H9 (cell line): ENCODE data around the gene WNT9A. TPM values are rescaled to one million over a fixed set of nuclear protein-coding genes. Genes with fewer than 3 reads are reported as not detected.

Experiments used
- DNase-seq: peaks from one replicate; pipeline ENCODE4 v3.0.0-alpha.2; 2017
- H2AFZ ChIP-seq: one replicate; pipeline ENCODE4 v1.6.1; 2013; ENCODE audit warnings: mild to moderate bottlenecking, low read length, control low read depth, moderate library complexity
- H2AK5ac ChIP-seq: 2 replicates; pipeline ENCODE4 v1.6.1; 2013; ENCODE audit warnings: low read length, control low read depth, mixed read lengths; ENCODE audit not compliant: insufficient read length
- H2BK120ac ChIP-seq: one replicate; pipeline ENCODE4 v1.6.1; 2013; ENCODE audit warnings: low read depth, mild to moderate bottlenecking, low read length, control low read depth, inconsistent platforms; ENCODE audit not compliant: poor library complexity, severe bottlenecking
- H2BK12ac ChIP-seq: 2 replicates; pipeline ENCODE4 v1.6.1; 2013; ENCODE audit warnings: low read length, control low read depth, mixed read lengths, low read depth; ENCODE audit not compliant: insufficient read length
- H2BK15ac ChIP-seq: 2 replicates; pipeline ENCODE4 v1.6.1; 2013; ENCODE audit warnings: low read depth, low read length, control low read depth
- H2BK20ac ChIP-seq: one replicate; pipeline ENCODE4 v1.6.1; 2013; ENCODE audit warnings: low read depth, mild to moderate bottlenecking, low read length, control low read depth, inconsistent platforms; ENCODE audit not compliant: poor library complexity, severe bottlenecking
- H2BK5ac ChIP-seq: 2 replicates; pipeline ENCODE4 v1.6.1; 2013; ENCODE audit warnings: low read length, control low read depth, mixed read lengths; ENCODE audit not compliant: insufficient read length
- H3K14ac ChIP-seq: 2 replicates; pipeline ENCODE4 v1.6.1; 2013; ENCODE audit warnings: low read length, control low read depth; ENCODE audit not compliant: insufficient read depth
- H3K18ac ChIP-seq: 2 replicates; pipeline ENCODE4 v1.6.1; 2013; ENCODE audit warnings: low read depth, mild to moderate bottlenecking, mixed read lengths, low read length, control low read depth; ENCODE audit not compliant: insufficient read length
- H3K23ac ChIP-seq: 2 replicates; pipeline ENCODE4 v1.6.1; 2013; ENCODE audit warnings: low read length, control low read depth, mixed read lengths, low read depth; ENCODE audit not compliant: insufficient read length
- H3K23me2 ChIP-seq: 2 replicates; pipeline ENCODE4 v1.6.1; 2013; ENCODE audit warnings: low read depth, mild to moderate bottlenecking, mixed read lengths, low read length, control low read depth; ENCODE audit not compliant: insufficient read length, poor library complexity, severe bottlenecking
- H3K27ac ChIP-seq: 2 replicates; pipeline ENCODE4 v1.5.1; 2013; ENCODE audit warnings: low read length, control low read depth, mixed read lengths, low read depth; ENCODE audit not compliant: insufficient read length
- H3K27me3 ChIP-seq: 2 replicates; pipeline ENCODE4 v1.6.1; 2013; ENCODE audit warnings: low read length, control low read depth, inconsistent platforms; ENCODE audit not compliant: insufficient read depth
- H3K4ac ChIP-seq: 2 replicates; pipeline ENCODE4 v1.6.1; 2013; ENCODE audit warnings: low read depth, mild to moderate bottlenecking, control low read depth, inconsistent platforms, low read length, moderate library complexity
- H3K4me1 ChIP-seq: 2 replicates; pipeline ENCODE4 v1.6.1; 2013; ENCODE audit warnings: low read length, control low read depth, inconsistent platforms; ENCODE audit not compliant: insufficient read depth
- H3K4me2 ChIP-seq: 2 replicates; pipeline ENCODE4 v1.6.1; 2013; ENCODE audit warnings: low read length, control low read depth, mixed read lengths; ENCODE audit not compliant: insufficient read length, insufficient read depth
- H3K56ac ChIP-seq: 2 replicates; pipeline ENCODE4 v1.6.1; 2013; ENCODE audit warnings: low read depth, mild to moderate bottlenecking, mixed read lengths, low read length, control low read depth; ENCODE audit not compliant: insufficient read length
- H3K79me1 ChIP-seq: 2 replicates; pipeline ENCODE4 v1.6.1; 2013; ENCODE audit warnings: low read depth, mild to moderate bottlenecking, moderate library complexity, low read length, control low read depth, inconsistent platforms; ENCODE audit not compliant: insufficient read depth, poor library complexity, severe bottlenecking
- H3K79me2 ChIP-seq: 2 replicates; pipeline ENCODE4 v1.6.1; 2013; ENCODE audit warnings: low read length, control low read depth, inconsistent platforms; ENCODE audit not compliant: insufficient read depth
- H3K9ac ChIP-seq: 2 replicates; pipeline ENCODE4 v1.6.1; 2013; ENCODE audit warnings: low read length, control low read depth, mixed read lengths; ENCODE audit not compliant: insufficient read length; ENCODE audit errors: extremely low read depth
- H3K9me3 ChIP-seq: one replicate; pipeline ENCODE4 v1.6.1; 2013; ENCODE audit warnings: low read depth, low read length, inconsistent platforms; ENCODE audit not compliant: control insufficient read depth
- H3T11ph ChIP-seq: one replicate; pipeline ENCODE4 v1.6.1; 2013; ENCODE audit warnings: mild to moderate bottlenecking, low read length, control low read depth, inconsistent platforms
- H4K20me1 ChIP-seq: one replicate; pipeline ENCODE4 v1.6.1; 2013; ENCODE audit not compliant: control insufficient read depth, insufficient read length, insufficient read depth
- H4K5ac ChIP-seq: 2 replicates; pipeline ENCODE4 v1.6.1; 2013; ENCODE audit warnings: low read depth, mild to moderate bottlenecking, mixed read lengths, low read length, control low read depth; ENCODE audit not compliant: insufficient read length
- H4K8ac ChIP-seq: replicated peaks from 2 replicates; pipeline ENCODE4 v1.6.1; 2013; ENCODE audit warnings: low read length, control low read depth, mixed read lengths, low read depth; ENCODE audit not compliant: insufficient read length
- H4K91ac ChIP-seq: 2 replicates; pipeline ENCODE4 v1.6.1; 2013; ENCODE audit warnings: low read depth, mild to moderate bottlenecking, moderate library complexity, mixed read lengths, low read length, control low read depth; ENCODE audit not compliant: insufficient read length
- H3K27ac Mint-ChIP-seq, 3 experiments: 2 replicates in 2 of 3; 3 replicates in 1 of 3; pipeline ENCODE4 v1.8.0; 2020 to 2021; ENCODE audit warnings: mixed read lengths in 3 of 3, mild to moderate bottlenecking in 1 of 3, moderate library complexity in 1 of 3
- H3K27me3 Mint-ChIP-seq: 2 replicates; pipeline ENCODE4 v1.8.0; 2021; ENCODE audit warnings: low read depth, mild to moderate bottlenecking, moderate library complexity, mixed read lengths
- H3K36me3 Mint-ChIP-seq, 3 experiments: 2 replicates in 2 of 3; 3 replicates in 1 of 3; pipeline ENCODE4 v1.8.0; 2020 to 2021; ENCODE audit warnings: low read depth in 3 of 3, mixed read lengths in 3 of 3; ENCODE audit not compliant: insufficient read depth in 1 of 3
- H3K4me1 Mint-ChIP-seq, 2 experiments: 2 replicates each; pipeline ENCODE4 v1.8.0; 2020; ENCODE audit warnings: mixed read lengths in 2 of 2
- H3K4me3 Mint-ChIP-seq, 2 experiments: 2 replicates in 1 of 2; 3 replicates in 1 of 2; pipeline ENCODE4 v1.8.0; 2020 to 2021; ENCODE audit warnings: mild to moderate bottlenecking in 2 of 2, mixed read lengths in 2 of 2, moderate library complexity in 1 of 2
- H3K9me3 Mint-ChIP-seq, 2 experiments: 2 replicates in 1 of 2; 3 replicates in 1 of 2; pipeline ENCODE4 v1.8.0; 2020; ENCODE audit warnings: mild to moderate bottlenecking in 2 of 2, mixed read lengths in 2 of 2, moderate library complexity in 1 of 2
- WGBS: extraction: QIAGEN DNeasy Blood & Tissue Kit; methylation state at CpG from one replicate; pipeline ENCODE4 v1.1.7; 2013; ENCODE audit warnings: missing lambda C conversion rate, low lambda C conversion rate, mixed read lengths; ENCODE audit not compliant: insufficient read length; ENCODE audit errors: extremely low coverage; 5-methylcytosine and 5-hydroxymethylcytosine counted together
- total RNA-seq: library from RNA; stranded (reverse); gene quantifications from 2 replicates; pipeline ENCODE4 v1.2.1, GENCODE V29; 2021
- TF ChIP-seq, protein P1 (sequence below): fragments of 200-600 bp; sonication (generic); conservative IDR thresholded peaks from 3 replicates; pipeline ENCODE4 v1.8.0; 2021; ENCODE audit warnings: antibody characterized with exemption, mild to moderate bottlenecking

The WNT9A gene
- total RNA-seq, 1 experiment from 2014 or later, result 0.77 TPM

- Histone ChIP-seq H3K23me2 (no peaks in the 10 kb centered on the region), H4K8ac (no peak overlapping the region), H2BK20ac (no peak overlapping the region), H2BK12ac (no peak overlapping the region), H4K91ac (no peak overlapping the region), H3K56ac (no peak overlapping the region), H3K23ac (no peak overlapping the region), H3K27me3 (no peaks in the 10 kb centered on the region), H2AK5ac (no peak overlapping the region), H2AFZ (no peak overlapping the region), H3K4me2 (no peak overlapping the region), H2BK15ac (no peak overlapping the region), H3K27ac (no peak overlapping the region), H3K4me1 (no peaks in the 10 kb centered on the region), H3K9me3 (no peaks in the 10 kb centered on the region), H4K20me1 (no peaks in the 10 kb centered on the region), H2BK120ac (no peak overlapping the region), H3K79me1 (no peaks in the 10 kb centered on the region), H4K5ac (no peak overlapping the region), H3K9ac (no peak overlapping the region), H3T11ph (no peak overlapping the region), H3K4ac (no peak overlapping the region), H3K18ac (no peak overlapping the region), H2BK5ac (no peak overlapping the region), H3K14ac (no peak overlapping the region), H3K79me2 (no peaks in the 10 kb centered on the region)
- H3K27ac Mint-ChIP-seq, result no peak overlapping the region; a peak in 1 of 7 replicates
- TF ChIP-seq, protein P1, sequence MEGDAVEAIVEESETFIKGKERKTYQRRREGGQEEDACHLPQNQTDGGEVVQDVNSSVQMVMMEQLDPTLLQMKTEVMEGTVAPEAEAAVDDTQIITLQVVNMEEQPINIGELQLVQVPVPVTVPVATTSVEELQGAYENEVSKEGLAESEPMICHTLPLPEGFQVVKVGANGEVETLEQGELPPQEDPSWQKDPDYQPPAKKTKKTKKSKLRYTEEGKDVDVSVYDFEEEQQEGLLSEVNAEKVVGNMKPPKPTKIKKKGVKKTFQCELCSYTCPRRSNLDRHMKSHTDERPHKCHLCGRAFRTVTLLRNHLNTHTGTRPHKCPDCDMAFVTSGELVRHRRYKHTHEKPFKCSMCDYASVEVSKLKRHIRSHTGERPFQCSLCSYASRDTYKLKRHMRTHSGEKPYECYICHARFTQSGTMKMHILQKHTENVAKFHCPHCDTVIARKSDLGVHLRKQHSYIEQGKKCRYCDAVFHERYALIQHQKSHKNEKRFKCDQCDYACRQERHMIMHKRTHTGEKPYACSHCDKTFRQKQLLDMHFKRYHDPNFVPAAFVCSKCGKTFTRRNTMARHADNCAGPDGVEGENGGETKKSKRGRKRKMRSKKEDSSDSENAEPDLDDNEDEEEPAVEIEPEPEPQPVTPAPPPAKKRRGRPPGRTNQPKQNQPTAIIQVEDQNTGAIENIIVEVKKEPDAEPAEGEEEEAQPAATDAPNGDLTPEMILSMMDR, result no peak
- peak; percentile 67 for DNase-seq
- no peak overlapping the region for H3K4me3 Mint-ChIP-seq
- no CpG with 5 or more reads among the region's 15 CpGs for WGBS
- peaks cover 0 to 5% (median 3%) of the 10 kb centered on the region in 3 experiments; a peak in 2 of 7 replicates for H3K36me3 Mint-ChIP-seq
- H3K27me3 Mint-ChIP-seq, result no peaks in the 10 kb centered on the region
- peaks cover 7 to 9% of the 10 kb centered on the region in 2 experiments for H3K4me1 Mint-ChIP-seq
- H3K9me3 Mint-ChIP-seq, result no peaks in the 10 kb centered on the region
These were observed 6.2 kb downstream of the WNT9A start for GRCh38 chr1:227941509-227942020.
